SK-N-SH (cell line): ENCODE measurements around the gene APBA2. TPM values are rescaled to one million over a fixed set of nuclear protein-coding genes. Genes with fewer than 3 reads are reported as not detected.

Source experiments
- CTCF ChIA-PET: fragments of 300-600, 350-600 bp; formaldehyde crosslinking; extraction: SDS; loops from one replicate; lab custom pipeline; 2021; lab: Yijun Ruan, JAX
- POLR2A ChIA-PET: fragments of 350-600 bp; sonication (Branson Sonifier 250); formaldehyde crosslinking; extraction: SDS; loops from one replicate; lab custom pipeline; 2020; ENCODE audit warnings: antibody characterized with exemption, inconsistent platforms; lab: Yijun Ruan, JAX
- DNase-seq: peaks from one replicate; pipeline ENCODE4 v3.0.0; 2012
- H2AFZ ChIP-seq: fragments of 200-600 bp; sonication (generic); 2 replicates; pipeline ENCODE4 v1.8.1; 2016; ENCODE audit warnings: antibody characterized with exemption, mild to moderate bottlenecking, low read depth
- H3F3A ChIP-seq: fragments of 200-600 bp; sonication (generic); replicated peaks from 2 replicates; pipeline ENCODE3; 2016; ENCODE audit warnings: antibody characterized with exemption, mild to moderate bottlenecking; ENCODE audit not compliant: insufficient read depth
- H3K27ac ChIP-seq, 2 experiments: fragments of 200-500 bp in 1 of 2; fragments of 200-600 bp in 1 of 2; sonication (Bioruptor generic) in 1 of 2; sonication (generic), shearing (Covaris generic) in 1 of 2; 2 replicates each; pipeline versions ENCODE4 v1.5.1 to v1.6.1; 2014 to 2016; ENCODE audit warnings: low read depth in 2 of 2, inconsistent platforms in 1 of 2, low read length in 1 of 2, mild to moderate bottlenecking in 1 of 2, mixed read lengths in 1 of 2
- H3K27me3 ChIP-seq: fragments of 200-600 bp; sonication (generic), shearing (Covaris generic); 2 replicates; pipeline ENCODE4 v1.6.1; 2016; ENCODE audit warnings: mixed run types; ENCODE audit not compliant: insufficient read depth
- H3K36me3 ChIP-seq, 2 experiments: fragments of 200-500 bp in 1 of 2; fragments of 200-600 bp in 1 of 2; sonication (Bioruptor generic) in 1 of 2; sonication (generic) in 1 of 2; replicated peaks in 1 of 2; 2 replicates each; pipeline versions ENCODE3 to v1.5.1; 2014 to 2016; ENCODE audit warnings: low read length in 1 of 2, mild to moderate bottlenecking in 1 of 2; ENCODE audit not compliant: insufficient read depth in 2 of 2, control insufficient read depth in 1 of 2
- H3K4me1 ChIP-seq, 2 experiments: fragments of 200-500 bp in 1 of 2; fragments of 200-600 bp in 1 of 2; sonication (Bioruptor generic) in 1 of 2; sonication (generic), shearing (Covaris generic) in 1 of 2; 2 replicates each; pipeline versions ENCODE4 v1.5.1 to v1.6.1; 2014 to 2016; ENCODE audit warnings: low read depth in 1 of 2, low read length in 1 of 2, mixed run types in 1 of 2; ENCODE audit not compliant: insufficient read depth in 2 of 2, control insufficient read depth in 1 of 2
- H3K4me2 ChIP-seq: fragments of 200-600 bp; sonication (generic), shearing (Covaris generic); 2 replicates; pipeline ENCODE4 v1.6.1; 2017; ENCODE audit warnings: mixed run types
- H3K4me3 ChIP-seq, 2 experiments: fragments of 200-500 bp in 1 of 2; fragments of 200-600 bp in 1 of 2; sonication (Bioruptor generic) in 1 of 2; sonication (generic), shearing (Covaris generic) in 1 of 2; 2 replicates each; pipeline versions ENCODE4 v1.5.1 to v1.8.1; 2014 to 2016; ENCODE audit warnings: low read depth in 2 of 2, inconsistent platforms in 1 of 2, low read length in 1 of 2, mild to moderate bottlenecking in 1 of 2, mixed read lengths in 1 of 2, moderate library complexity in 1 of 2
- H3K79me2 ChIP-seq: fragments of 200-600 bp; sonication (generic); 2 replicates; pipeline ENCODE4 v1.8.1; 2017; ENCODE audit warnings: mild to moderate bottlenecking; ENCODE audit not compliant: insufficient read depth
- H3K9ac ChIP-seq: fragments of 200-600 bp; sonication (generic); 2 replicates; pipeline ENCODE4 v1.6.1; 2017; ENCODE audit warnings: mixed run types
- H3K9me2 ChIP-seq: fragments of 200-600 bp; sonication (generic); 2 replicates; pipeline ENCODE4 v1.6.1; 2017; ENCODE audit warnings: mixed run types
- H3K9me3 ChIP-seq: fragments of 200-600 bp; sonication (generic); 2 replicates; pipeline ENCODE4 v1.6.1; 2017; ENCODE audit warnings: mixed run types, mild to moderate bottlenecking, moderate library complexity
- H4K20me1 ChIP-seq: fragments of 200-600 bp; sonication (generic); 2 replicates; pipeline ENCODE4 v1.6.1; 2017; ENCODE audit warnings: mild to moderate bottlenecking, mixed run types; ENCODE audit not compliant: insufficient read depth
- CTCF ChIP-seq: fragments of 200-600 bp; sonication (generic); IDR thresholded peaks from 2 replicates; pipeline ENCODE4 v1.6.1; 2017; ENCODE audit warnings: antibody characterized with exemption, mild to moderate bottlenecking, moderate library complexity
- FOXM1 ChIP-seq: IDR thresholded peaks from 2 replicates; pipeline ENCODE4 v1.4.0; 2012; ENCODE audit warnings: low read depth, mild to moderate bottlenecking
- MAX ChIP-seq: IDR thresholded peaks from 2 replicates; pipeline ENCODE4 v1.4.0; 2012; ENCODE audit warnings: low read depth
- MEF2A ChIP-seq: IDR thresholded peaks from 2 replicates; pipeline ENCODE4 v1.4.0; 2012; ENCODE audit warnings: low read depth, borderline replicate concordance
- MXI1 ChIP-seq: IDR thresholded peaks from 2 replicates; pipeline ENCODE4 v1.6.1; 2012; ENCODE audit warnings: mild to moderate bottlenecking, low read depth, low read length, improper control_type of control experiment
- NFIC ChIP-seq: IDR thresholded peaks from 2 replicates; pipeline ENCODE4 v1.4.0; 2012; ENCODE audit warnings: borderline replicate concordance
- RAD21 ChIP-seq: IDR thresholded peaks from 2 replicates; pipeline ENCODE4 v1.6.1; 2012; ENCODE audit warnings: mild to moderate bottlenecking, low read length
- RCOR1 ChIP-seq: fragments of 150-350 bp; IDR thresholded peaks from 2 replicates; pipeline ENCODE4 v1.6.1; 2017; ENCODE audit warnings: antibody characterized with exemption, low read length
- REST ChIP-seq: IDR thresholded peaks from 2 replicates; pipeline ENCODE4 v1.6.1; 2012; ENCODE audit warnings: mild to moderate bottlenecking, low read depth, low read length, moderate library complexity
- RXRA ChIP-seq: IDR thresholded peaks from 2 replicates; pipeline ENCODE4 v1.4.0; 2012; ENCODE audit warnings: low read depth, mild to moderate bottlenecking, borderline replicate concordance
- SIN3A ChIP-seq: IDR thresholded peaks from 2 replicates; pipeline ENCODE4 v1.6.1; 2012; ENCODE audit warnings: low read depth, mild to moderate bottlenecking, low read length, moderate library complexity, borderline replicate concordance
- SMC3 ChIP-seq: IDR thresholded peaks from 2 replicates; pipeline ENCODE4 v1.6.1; 2012; ENCODE audit warnings: low read depth, low read length, improper control_type of control experiment
- TCF12 ChIP-seq: IDR thresholded peaks from 2 replicates; pipeline ENCODE4 v1.4.0; 2012
- TEAD4 ChIP-seq: IDR thresholded peaks from 2 replicates; pipeline ENCODE4 v1.4.0; 2012; ENCODE audit warnings: mild to moderate bottlenecking, borderline replicate concordance; ENCODE audit not compliant: insufficient read depth
- USF1 ChIP-seq: IDR thresholded peaks from 2 replicates; pipeline ENCODE4 v1.4.0; 2012; ENCODE audit warnings: low read depth, borderline replicate concordance
- USF2 ChIP-seq: fragments of 150-350 bp; IDR thresholded peaks from 2 replicates; pipeline ENCODE4 v1.6.1; 2017; ENCODE audit warnings: antibody characterized with exemption, low read length, low read depth, borderline replicate concordance
- YY1 ChIP-seq: IDR thresholded peaks from 2 replicates; pipeline ENCODE4 v1.4.0; 2012; ENCODE audit warnings: low read depth, mild to moderate bottlenecking
- WGBS: methylation state at CpG from one replicate; pipeline ENCODE4 v1.1.6; 2017; ENCODE audit warnings: low lambda C conversion rate; 5-methylcytosine and 5-hydroxymethylcytosine counted together
- polyA plus RNA-seq, 3 experiments: library from polyadenylated mRNA; depleted of rRNA; stranded (reverse); fragments of >200 nt; gene quantifications; 2 replicates each; pipeline ENCODE4 v1.2.3, GENCODE V29; 2012

Gene APBA2
- polyA plus RNA-seq, 1 of the 3 experiments (the other 2 are of a cell fraction), result 12.7 TPM

- TF ChIP-seq SIN3A (no peak), MAX (no peak)
- TF ChIP-seq, all 33 proteins: peak for 0
Measured at GRCh38 chr15:28915041-28915810, 29.5 kb downstream of the APBA2 start (continued).

- H3K4me2 ChIP-seq, result no peak overlapping the region
- no peaks in the 10 kb centered on the region for H4K20me1 ChIP-seq
- no peak for TF ChIP-seq CTCF
- H3K79me2 ChIP-seq, result no peaks in the 10 kb centered on the region
- no peaks in the 10 kb centered on the region for H3K36me3 ChIP-seq
- POLR2A ChIA-PET, result no interaction called here
- CTCF ChIA-PET, result interaction anchor here (1.6 kb wide), 1 partner anchor 59 kb away, joined by 3 read pairs; no protein-coding TSS in a partner anchor
- no peak overlapping the region for H3K4me3 ChIP-seq
- H3K27me3 ChIP-seq, result no peaks in the 10 kb centered on the region
- H3K9me2 ChIP-seq, result no peaks in the 10 kb centered on the region
- DNase-seq, result no peak
- peaks cover 0 to 46% of the 10 kb centered on the region in 2 experiments; a peak in 2 of 4 replicates for H3K4me1 ChIP-seq
- H3F3A ChIP-seq, result no peaks in the 10 kb centered on the region
- H3K9me3 ChIP-seq, result no peaks in the 10 kb centered on the region
- H3K9ac ChIP-seq, result no peak overlapping the region
- no peak overlapping the region for H3K27ac ChIP-seq
- 89% methylated on average over 15 of the region's 15 CpGs for WGBS
- H2AFZ ChIP-seq, result no peak overlapping the region
Measured at GRCh38 chr15:28915935-28916334, 30.2 kb downstream of the APBA2 start.

- TF ChIP-seq NFIC (no peak), FOXM1 (no peak), SMC3 (no peak), RCOR1 (no peak), MEF2A (no peak), USF1 (no peak), REST (no peak), TEAD4 (no peak), TCF12 (no peak), RXRA (no peak), MXI1 (no peak), USF2 (no peak), RAD21 (no peak), YY1 (no peak)
- TF ChIP-seq, all 33 proteins: peak for 0
- POLR2A ChIA-PET, result no interaction called here
- WGBS, result 87% methylated on average over 9 of the region's 9 CpGs
- no peaks in the 10 kb centered on the region for H3K9me3 ChIP-seq
- H3K9ac ChIP-seq, result no peak overlapping the region
- CTCF ChIA-PET, result interaction anchor here (1.3 to 1.6 kb wide), 2 partner anchors 17 to 57 kb away, joined by 3 to 4 read pairs; no protein-coding TSS in a partner anchor
- H3K4me2 ChIP-seq, result no peak overlapping the region
- H3K79me2 ChIP-seq, result no peaks in the 10 kb centered on the region
- H3K4me3 ChIP-seq, result no peak overlapping the region
- no peak for DNase-seq
- no peaks in the 10 kb centered on the region for H3K27me3 ChIP-seq
- H2AFZ ChIP-seq, result no peak overlapping the region
- no peaks in the 10 kb centered on the region for H4K20me1 ChIP-seq
- H3K9me2 ChIP-seq, result no peaks in the 10 kb centered on the region
- H3K36me3 ChIP-seq, result peaks cover 0 to 5% of the 10 kb centered on the region in 2 experiments
- no peak overlapping the region for H3K27ac ChIP-seq
- H3K4me1 ChIP-seq, result peaks cover 0 to 35% of the 10 kb centered on the region in 2 experiments; a peak in 2 of 4 replicates
- H3F3A ChIP-seq, result no peaks in the 10 kb centered on the region
Measured at GRCh38 chr15:28917791-28918140, 32.0 kb downstream of the APBA2 start.
